HG03025 (cell line): ENCODE data around the gene ZNF557.

Source experiments
- ATAC-seq: cut with Tn5 transposase; IDR thresholded peaks from one replicate; pipeline ENCODE4 v1.9.1; 2021; ENCODE audit warnings: mild to moderate bottlenecking, moderate library complexity; ENCODE audit not compliant: unreplicated experiment, low FRiP score

Gene ZNF557

DNA sequence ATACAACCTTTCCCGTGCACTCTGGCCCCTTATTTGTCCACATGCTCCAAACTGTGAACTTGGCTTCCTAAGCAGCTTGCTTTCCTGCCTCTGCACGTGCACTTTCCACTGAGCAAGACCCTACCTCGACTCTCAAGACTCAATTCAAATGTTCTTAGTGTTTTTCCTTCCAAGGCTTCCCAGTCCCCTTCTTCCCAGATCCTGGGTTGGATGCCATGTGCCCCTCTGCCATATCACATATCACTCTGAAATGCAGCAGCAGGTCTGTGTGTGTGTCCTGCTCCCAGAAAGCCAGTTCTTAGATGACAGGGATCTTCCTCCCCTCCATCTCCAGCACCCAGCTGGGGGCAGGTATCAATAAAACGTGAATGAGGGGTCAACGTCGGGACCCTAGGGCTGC, 3.0 kb downstream of the ZNF557 start:
- no peak for ATAC-seq

DNA sequence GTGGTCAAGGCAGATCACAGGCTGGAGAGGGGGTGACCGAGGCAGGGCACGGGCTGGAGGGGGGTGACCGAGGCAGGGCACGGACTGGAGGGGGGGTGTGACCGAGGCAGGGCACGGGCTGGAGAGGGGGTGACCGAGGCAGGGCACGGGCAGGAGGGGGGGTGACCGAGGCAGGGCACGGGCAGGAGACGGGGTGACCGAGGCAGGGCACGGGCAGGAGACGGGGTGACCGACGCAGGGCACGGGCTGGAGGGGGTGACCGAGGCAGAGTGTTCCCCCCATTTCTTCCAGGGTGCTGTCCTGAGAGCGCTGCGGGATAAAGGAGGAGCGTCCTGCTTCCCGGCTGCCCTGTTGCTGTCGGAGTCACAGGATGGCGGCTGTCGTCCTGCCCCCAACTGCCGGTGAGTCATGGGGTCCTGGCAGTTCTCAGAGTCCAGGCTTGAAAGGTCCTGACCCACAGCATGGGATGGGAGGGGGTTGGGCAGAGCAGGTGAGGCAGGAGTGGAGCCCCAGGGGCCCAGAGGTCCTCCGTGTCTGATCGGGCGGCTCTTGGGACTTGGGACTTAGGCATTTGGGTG, 5.3 kb downstream of the ZNF557 start:
- ATAC-seq = no peak

DNA sequence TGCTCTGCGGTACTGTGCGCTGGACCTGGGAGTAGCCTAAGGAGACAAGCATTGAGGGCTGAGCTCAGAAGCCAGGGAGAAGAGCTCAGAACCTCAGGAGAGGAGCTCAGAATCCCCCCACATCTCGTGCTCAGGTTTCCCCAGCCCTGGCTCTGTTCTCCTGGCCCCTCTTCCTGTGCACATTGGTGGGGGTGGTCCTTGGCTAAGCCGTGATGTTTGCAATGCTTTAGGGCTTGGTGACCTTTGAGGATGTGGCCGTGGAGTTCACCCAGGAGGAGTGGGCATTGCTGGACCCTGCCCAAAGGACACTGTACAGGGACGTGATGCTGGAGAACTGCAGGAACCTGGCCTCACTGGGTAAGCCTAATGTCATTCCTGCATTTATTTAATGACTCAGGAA, 6.6 kb downstream of the ZNF557 start:
- ATAC-seq = no peak

DNA sequence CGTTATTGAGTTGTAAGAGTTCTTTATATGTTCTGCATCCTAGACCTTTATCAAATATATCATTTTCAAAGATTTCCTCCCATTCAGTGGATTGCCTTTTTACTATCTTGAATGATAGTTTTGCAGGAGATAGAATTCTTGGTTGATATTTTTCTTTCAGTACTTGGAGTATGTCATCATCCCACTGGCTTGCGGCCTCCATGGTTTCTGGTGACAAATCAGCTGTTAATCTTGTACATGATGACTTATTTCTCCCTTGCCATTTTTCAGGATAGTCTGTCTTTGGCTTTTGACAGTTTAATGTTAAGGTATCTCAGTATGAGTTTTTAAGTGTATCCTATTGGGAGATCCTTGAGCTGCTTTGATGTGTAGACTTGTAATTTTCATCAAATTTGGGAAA, 8.5 kb downstream of the ZNF557 start:
- no peak for ATAC-seq

DNA sequence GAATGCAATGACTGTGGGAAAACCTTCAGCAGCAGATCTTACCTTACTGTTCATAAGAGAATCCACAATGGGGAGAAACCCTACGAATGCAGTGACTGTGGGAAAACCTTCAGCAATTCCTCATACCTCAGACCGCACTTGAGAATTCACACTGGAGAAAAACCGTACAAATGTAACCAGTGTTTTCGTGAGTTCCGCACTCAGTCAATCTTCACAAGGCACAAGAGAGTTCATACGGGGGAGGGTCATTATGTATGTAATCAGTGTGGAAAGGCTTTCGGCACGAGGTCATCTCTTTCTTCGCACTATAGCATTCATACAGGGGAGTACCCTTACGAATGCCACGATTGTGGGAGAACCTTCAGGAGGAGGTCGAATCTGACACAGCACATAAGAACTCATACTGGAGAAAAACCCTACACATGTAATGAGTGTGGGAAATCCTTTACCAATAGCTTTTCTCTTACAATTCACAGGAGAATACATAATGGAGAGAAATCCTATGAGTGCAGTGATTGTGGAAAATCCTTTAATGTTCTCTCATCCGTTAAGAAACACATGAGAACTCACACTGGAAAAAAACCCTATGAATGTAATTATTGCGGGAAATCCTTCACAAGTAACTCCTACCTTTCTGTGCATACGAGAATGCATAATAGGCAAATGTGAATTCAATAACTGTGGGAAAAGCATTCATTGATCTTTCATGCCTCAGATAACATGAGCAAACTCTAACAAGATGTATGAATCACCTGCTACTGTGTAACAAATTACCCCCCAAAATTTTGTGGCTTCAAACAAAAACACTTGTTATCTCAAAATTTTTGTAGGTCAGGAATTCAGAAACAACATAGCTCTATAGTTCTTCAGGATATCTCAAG, 13.8 kb downstream of the ZNF557 start:
- ATAC-seq = no peak

DNA sequence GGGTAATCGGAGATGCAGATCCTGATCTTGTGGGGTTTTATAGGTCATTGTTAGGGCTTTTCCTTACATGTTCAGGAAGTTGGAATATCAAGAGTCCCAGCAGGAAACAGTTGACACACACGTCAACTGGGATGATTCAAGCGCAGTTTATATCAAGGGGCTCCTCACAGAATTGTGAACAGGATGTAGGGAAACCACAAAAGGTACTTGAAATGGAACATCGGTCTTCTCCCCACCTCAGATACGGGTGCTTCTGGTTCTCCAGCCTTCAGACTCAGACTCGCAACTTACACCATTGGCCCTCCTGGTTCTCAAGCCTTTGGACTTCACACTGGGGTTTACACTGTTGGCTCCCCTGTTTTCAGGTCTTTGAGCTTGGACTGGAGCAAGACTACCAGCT, 19.5 kb downstream of the ZNF557 start:
- no peak for ATAC-seq

DNA sequence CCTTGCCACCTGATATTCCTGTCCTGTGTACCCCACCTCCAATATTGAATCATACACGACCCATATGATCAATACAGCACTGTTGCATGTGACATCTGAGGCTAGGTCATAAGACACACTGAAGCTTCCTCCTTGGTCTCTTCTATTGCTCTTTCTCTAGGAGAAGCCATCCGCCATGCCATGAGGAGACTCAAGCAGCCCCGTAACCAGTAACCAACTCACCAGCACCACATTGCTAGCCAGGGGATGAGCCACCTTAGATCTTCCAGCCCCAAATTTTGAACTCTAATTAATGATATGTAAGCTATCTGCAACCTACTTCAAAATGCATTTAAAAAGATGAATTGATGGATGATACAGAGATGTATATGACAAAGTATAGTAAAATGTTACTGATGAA, 28.6 kb downstream of the ZNF557 start:
- no peak for ATAC-seq

DNA sequence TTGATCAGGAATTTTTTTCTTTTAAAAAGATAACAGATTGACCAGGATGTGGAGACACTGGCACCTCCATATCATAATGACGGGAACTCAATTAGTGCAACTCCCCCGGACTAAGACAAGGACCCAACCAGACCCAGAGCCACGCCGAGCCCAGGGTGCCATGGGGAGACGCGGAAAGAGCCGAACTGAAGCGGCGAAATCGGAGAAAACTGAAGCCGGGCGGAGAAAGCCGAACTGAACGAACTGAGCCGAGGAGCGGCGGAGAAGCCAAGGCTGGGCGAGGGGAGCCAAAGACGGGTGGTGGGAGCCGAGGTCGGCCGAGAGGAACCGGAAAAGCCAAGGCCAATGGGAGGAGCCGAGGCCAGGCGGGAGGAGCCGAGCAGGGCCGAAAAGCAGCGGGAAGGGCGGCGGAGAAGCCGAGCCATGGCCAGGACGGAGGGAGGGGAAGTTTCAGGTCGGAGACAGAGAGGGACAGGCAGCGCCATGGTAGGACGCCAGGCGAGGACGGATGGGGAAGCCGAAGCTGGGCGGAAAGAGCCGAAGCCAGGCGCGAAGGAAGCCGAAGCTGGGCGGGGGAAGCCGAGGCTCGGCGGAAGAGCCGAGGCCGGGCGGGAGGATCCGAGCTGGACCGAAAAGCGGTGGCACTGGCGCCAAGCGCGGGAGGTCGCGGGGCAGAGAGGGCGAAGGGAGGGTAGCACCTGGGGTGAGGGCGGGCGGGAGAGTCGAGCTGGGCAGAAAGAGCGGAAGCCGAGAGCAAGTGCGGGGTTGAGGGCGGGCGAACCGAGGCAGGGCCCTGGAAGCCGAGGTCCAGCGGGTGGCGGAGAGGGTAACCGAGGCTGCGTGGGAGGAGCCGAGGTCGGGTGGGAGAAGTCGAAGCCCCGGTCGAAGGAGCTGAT, 29.4 kb downstream of the ZNF557 start:
- peak; percentile 66 for ATAC-seq

DNA sequence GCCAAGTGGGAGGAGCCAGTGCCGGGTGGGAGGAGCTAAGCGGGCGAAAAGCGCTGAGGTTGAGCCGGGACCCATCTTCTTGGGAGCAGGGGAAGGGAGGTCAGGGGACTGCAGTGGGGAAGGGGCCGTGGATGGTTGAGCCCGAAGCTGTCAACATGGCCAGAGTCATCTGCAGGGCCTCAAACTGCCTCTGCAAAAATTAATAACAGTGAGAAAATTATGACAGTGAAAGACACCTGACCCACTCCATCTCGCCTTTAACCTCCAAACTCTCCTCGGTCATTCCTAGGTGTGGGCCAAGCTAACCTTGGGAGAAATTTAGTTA, 30.1 kb downstream of the ZNF557 start:
- ATAC-seq = no peak

DNA sequence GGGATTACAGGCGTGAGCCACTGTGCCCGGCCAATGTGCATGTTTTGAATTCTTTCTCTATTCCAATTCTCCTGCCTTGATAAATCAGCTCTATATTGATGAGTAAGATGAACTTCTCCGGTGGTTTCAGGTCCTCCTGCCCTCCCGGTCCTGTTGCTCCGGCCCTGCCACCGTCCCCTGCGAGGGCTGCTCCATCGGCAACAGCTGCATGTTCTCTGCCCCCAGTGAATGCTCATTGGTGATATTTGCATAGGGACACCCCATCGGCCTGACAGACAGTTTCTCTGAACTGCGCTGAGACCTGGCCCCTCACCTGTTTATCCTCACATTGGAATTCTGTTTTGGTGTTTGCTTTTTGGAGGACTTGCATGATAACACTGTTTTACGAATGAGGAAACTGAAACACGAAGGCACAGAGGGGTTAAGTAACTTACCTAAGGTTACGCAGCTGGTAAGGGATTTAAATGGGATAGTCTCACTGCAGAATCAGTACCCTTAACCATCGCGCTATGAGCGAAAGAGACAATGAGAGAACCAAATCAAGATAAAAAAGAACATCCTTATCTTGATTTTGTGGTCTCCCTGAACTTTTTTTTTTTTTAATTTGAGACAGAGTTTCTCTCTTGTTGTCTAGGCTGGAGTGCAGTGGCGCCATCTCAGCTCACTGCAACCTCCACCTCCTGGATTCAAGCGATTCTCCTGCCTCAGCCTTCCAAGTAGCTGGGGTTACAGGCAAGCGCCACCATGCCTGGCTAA, 32.2 kb downstream of the ZNF557 start:
- no peak for ATAC-seq

DNA sequence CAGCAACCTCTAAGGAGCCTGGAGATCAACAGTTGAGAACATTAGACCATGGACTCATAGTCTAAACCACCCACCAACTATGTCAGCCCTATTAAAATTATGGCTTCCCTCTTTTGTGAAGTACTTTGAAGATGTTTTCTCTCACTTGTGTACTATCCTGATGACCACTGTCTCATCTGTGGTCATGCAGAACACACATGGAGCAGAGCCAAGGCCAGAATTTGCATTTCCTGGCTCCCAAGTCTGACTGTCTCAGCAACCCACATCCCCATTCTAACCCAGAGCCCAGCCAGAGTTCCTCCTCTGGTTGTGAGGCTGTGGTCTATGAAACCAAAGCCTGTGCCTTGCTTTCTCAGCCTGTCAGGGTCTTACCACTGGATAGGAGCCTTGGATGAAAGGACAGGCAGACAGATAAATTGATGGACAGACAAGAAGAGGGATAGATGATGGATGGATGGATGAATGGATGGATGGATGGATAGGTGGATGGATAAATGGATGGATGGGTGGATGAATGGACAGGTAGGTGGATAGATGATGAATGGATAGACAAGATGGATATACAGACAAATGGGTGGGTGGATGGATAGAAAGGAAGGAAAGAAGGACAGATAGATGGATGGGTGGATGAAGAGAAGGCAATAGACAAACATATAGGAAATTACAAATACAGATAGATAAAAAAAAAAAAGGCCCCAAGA, 35.4 kb downstream of the ZNF557 start:
- ATAC-seq = no peak

DNA sequence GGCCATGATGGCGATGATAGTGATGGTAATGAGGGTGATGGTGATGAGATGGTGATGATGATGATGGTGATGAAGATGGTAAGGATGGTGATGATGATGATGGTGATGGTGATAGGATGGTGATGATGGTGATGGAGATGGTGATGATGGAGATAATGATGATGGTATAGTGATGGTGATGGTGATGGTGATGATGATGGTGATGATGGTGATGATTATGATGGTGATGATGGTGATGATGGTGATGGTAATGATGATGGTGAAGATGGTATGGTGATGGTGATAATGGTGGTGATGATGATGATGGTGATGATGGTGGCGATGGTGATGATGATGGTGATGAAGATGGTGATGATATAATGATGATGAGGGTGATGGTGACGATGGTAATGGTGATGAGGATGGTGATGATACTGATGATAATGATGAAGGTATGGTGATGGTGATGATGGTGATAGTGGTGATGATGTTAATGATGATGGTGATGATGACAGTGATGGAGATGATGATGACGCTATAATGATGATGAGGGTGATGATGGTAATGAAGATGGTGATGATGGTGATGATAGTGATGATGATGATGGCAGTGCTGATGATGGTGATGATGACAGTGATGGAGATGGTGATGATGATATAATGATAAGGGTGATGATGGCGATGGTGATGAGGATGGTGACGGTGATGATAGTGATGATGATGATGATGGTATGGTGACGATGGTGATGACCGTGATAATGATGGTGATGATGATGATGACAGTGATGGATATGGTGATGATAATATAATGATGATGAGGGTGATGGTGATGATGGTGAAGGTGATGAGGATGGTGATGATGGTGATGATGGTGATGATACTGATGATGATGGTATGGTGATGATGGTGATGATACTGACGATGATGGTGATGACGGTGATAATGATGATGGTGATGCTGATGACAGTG, 37.5 kb downstream of the ZNF557 start:
- ATAC-seq = no peak

DNA sequence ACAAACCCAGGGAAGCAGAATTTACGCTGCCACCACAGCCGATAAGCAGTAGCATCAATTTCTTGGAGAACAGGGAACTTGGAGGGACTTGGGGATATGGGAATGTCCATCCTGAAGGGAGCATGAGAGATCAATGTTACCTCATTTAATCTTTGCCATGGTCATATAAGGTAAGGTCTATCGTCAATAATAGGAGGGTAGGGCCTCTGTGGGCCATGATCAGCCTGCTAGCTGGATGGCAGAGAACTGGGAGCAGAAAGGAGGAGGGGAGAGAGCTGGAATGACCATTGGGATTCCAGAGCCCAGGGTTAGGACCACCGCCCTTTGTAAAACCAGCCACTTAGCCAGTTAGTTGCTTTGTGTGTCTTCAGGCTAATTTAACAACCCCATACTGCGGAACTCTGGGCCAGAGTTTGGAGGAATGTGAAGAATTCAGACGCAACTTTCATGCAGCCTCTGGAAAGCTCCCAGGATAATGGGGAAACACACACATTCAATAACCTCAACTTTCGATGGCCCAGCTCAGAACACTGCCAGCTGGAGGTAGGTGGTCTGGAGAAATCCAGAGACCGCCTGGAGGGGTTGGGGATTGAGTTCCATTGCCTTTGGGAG, 40.3 kb downstream of the ZNF557 start:
- ATAC-seq = no peak

DNA sequence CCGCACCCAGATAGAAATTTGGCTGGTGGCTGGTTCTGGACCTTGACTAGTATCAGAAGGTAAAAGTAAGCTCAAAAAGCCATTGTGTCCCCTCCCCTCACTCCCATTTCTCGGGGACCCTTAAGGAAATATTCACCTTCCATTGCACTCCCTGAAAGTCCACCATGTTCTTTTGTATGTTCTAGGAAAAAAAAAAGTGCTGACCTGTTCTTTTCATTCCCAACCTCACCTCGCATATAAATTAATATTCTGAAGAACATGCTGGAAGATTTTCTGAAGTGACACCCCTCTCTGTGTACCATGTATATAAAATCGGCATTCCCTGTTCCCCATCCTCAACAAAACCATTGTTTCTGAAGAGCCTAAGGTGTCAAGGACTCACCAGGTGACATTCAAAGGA, 43.2 kb downstream of the ZNF557 start:
- ATAC-seq = no peak

DNA sequence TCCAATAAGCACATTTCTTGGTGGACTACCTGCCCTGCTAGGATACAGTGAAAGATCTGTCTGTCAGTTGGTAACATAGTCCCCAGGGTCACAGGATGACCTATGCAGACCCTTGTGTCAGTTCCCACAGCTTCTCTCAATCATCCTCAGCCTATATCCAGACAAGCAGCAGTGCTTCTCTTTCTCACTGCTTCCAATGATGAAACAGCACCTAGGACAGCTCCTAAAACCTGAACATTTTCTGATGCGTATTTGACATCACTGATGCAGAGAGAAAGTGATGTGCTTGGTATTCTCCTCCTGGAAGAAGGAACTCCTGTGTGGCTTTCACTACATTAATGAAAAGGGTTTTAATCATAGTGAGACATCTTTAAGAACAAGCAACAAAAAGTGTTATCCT, 43.7 kb downstream of the ZNF557 start:
- ATAC-seq = no peak

DNA sequence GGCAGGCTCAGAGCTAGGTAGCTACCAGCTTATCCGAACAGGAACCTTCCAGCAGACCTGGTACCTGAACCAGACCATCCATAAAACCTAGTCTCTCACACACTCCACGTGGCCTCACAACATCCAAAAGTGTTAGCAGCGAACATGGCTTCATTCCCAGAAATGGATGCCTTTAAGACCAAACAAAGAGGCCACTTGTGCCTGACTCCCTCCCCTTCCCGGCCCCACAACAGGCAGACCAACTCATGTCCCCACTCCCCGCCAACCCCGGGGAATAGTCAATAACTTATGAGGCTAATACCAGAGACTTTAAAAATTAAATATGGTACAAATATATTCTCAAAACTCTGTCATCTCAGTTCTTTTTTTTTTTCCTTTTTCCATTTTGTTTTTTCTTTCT, 46.2 kb downstream of the ZNF557 start:
- ATAC-seq = no peak

DNA sequence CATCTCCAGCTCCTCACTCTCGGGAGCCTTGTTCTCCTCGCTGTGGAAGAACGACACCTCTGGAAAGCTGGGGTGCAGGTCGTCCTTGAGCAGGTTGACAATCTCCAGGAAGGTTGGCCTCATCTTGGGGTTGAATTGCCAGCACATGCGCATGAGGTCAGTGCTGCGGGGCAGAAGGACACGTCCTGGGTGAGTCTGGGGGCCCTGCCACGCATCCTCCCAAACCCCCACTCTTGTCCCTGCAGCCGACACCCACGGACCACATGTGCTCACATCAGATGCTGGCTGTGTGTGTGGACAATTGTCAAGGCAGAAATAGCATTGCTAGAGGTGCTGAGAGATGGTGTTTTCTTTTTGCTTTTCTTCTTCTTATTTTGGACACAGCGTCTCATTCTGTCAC, 47.7 kb downstream of the ZNF557 start:
- no peak for ATAC-seq

DNA sequence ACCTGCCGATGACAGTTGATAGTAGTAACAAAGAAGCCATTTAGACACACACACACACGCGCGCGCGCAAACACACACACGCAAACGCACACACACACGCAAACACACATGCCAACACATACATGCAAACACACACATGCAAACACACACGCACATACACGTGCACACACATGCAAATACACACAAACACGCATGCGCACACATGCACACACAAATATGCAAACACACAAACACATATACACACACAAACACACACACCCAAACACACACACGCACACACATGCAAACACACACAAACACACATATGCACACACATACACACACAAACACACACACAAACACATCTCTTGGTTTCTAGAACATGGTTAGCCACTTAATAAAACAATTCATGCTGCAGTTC, 50.1 kb downstream of the ZNF557 start:
- ATAC-seq = no peak

DNA sequence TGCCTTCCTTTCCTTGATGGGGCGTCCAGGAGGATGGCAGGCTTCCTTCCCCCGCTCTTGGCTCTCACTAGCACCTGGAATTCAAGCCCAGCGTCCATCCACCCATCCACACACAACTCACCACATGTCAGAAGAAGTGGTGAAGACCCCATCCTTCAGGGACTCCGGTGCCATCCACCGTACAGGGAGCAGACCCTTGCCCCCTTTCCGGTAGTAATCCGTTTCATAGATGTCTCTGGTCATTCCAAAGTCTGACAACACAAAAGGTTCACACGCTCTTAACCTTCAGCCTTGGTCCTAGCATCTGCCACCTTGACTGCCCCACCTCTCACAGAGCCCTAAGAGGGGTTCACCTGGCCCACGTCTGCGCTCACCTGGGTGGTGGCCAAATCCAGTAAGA, 51.0 kb downstream of the ZNF557 start:
- no peak for ATAC-seq
